Measurements from ENCODE around the gene FANCM. TPM values are rescaled to one million over a fixed set of nuclear protein-coding genes. Genes with fewer than 3 reads are reported as not detected.
"Not testable (repeated sequence)": the region's sequence is repeated elsewhere in the genome, so short reads cannot be mapped to it uniquely, and the experiment has no call there.

FANCM gene
- total RNA-seq, 1 donor from 2014 or later = 2.9 TPM

DNA sequence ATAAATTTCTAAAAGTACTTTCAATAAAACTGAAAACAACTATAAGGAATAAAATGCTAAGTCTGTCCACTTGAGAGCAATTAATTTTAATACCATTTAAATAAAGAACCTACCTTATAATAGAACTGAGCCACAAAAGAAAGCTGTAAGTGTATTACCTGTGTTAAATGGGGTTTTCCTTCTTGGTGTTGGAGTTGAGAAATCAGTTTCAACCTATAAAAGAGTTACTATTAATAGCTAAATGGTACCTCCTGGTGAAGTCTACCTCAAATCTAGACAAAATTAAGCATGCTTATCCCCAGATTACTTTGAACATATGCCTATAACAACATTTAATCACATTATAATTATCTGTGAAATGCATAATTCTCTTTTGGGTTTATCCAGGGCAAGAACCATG lies 68.5 kb downstream of the FANCM start:
- Histone ChIP-seq H3K9me3 (no peaks in the 10 kb centered on the region), H3K27ac (no peak overlapping the region), H3K4me1 (no peaks in the 10 kb centered on the region), H3K27me3 (no peaks in the 10 kb centered on the region), H3K36me3 (no peaks in the 10 kb centered on the region), H3K4me3 (no peak overlapping the region)
- TF ChIP-seq POLR2A (IDR thresholded peaks at IDR 0.05) = no peak
- TF ChIP-seq POLR2AphosphoS5 (IDR thresholded peaks at IDR 0.05; ENCODE audit: insufficient read depth in 1 of 2, low read depth in 1 of 2) = no peak
- TF ChIP-seq, protein P1, sequence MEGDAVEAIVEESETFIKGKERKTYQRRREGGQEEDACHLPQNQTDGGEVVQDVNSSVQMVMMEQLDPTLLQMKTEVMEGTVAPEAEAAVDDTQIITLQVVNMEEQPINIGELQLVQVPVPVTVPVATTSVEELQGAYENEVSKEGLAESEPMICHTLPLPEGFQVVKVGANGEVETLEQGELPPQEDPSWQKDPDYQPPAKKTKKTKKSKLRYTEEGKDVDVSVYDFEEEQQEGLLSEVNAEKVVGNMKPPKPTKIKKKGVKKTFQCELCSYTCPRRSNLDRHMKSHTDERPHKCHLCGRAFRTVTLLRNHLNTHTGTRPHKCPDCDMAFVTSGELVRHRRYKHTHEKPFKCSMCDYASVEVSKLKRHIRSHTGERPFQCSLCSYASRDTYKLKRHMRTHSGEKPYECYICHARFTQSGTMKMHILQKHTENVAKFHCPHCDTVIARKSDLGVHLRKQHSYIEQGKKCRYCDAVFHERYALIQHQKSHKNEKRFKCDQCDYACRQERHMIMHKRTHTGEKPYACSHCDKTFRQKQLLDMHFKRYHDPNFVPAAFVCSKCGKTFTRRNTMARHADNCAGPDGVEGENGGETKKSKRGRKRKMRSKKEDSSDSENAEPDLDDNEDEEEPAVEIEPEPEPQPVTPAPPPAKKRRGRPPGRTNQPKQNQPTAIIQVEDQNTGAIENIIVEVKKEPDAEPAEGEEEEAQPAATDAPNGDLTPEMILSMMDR (IDR thresholded peaks at IDR 0.05) = no peak
- intact Hi-C loops (cut with DNase I) = no loop called here
- DNase-seq (ENCODE audit: extremely low spot score in 2 of 2) = no peak

GRCh38 chr14:45210159-45210558 lies 74.4 kb downstream of the FANCM start:
- no peaks in the 10 kb centered on the region for H3K4me1 ChIP-seq
- H3K27ac ChIP-seq = no peak overlapping the region
- DNase-seq (ENCODE audit: extremely low spot score in 2 of 2) = no peak
- H3K36me3 ChIP-seq = peaks cover 0 to 13% of the 10 kb centered on the region in 2 donors
- no peak for TF ChIP-seq POLR2AphosphoS5 (IDR thresholded peaks at IDR 0.05; ENCODE audit: insufficient read depth in 1 of 2, low read depth in 1 of 2)
- TF ChIP-seq, protein P1 (IDR thresholded peaks at IDR 0.05) = no peak
- TF ChIP-seq POLR2A (IDR thresholded peaks at IDR 0.05) = no peak
- H3K27me3 ChIP-seq = no peaks in the 10 kb centered on the region
- no peak overlapping the region for H3K4me3 ChIP-seq
- intact Hi-C loops (cut with DNase I) = no loop called here
- H3K9me3 ChIP-seq = no peaks in the 10 kb centered on the region

DNA sequence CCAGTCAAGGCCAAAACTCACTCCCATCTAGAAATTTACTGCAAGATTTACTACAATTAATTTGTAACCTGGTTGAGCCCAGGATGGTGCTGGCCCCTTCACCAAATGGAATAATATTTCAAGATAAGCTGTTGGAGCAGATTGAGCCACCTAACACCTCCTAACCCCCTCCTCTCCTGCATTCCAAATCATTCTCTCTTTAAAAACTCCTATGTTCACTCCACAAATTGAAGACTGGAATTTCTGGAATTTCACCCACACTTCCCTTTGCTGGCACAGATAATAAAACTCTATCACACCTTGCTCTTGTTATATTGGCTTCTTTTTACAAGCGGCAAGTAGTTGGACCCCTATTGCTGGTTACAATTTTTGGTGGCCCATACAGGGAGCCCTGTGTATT lies 75.6 kb downstream of the FANCM start:
- Histone ChIP-seq H3K4me1 (no peaks in the 10 kb centered on the region), H3K9me3 (no peaks in the 10 kb centered on the region), H3K27me3 (no peaks in the 10 kb centered on the region), H3K4me3 (no peak overlapping the region), H3K27ac (no peak overlapping the region), H3K36me3 (peaks cover 0 to 13% of the 10 kb centered on the region in 2 donors)
- TF ChIP-seq, protein P1 (IDR thresholded peaks at IDR 0.05) = no peak
- TF ChIP-seq POLR2A (IDR thresholded peaks at IDR 0.05) (no peak), POLR2AphosphoS5 (IDR thresholded peaks at IDR 0.05; ENCODE audit: insufficient read depth in 1 of 2, low read depth in 1 of 2) (no peak)
- intact Hi-C loops (cut with DNase I) = no loop called here
- DNase-seq (ENCODE audit: extremely low spot score in 2 of 2) = no peak

DNA sequence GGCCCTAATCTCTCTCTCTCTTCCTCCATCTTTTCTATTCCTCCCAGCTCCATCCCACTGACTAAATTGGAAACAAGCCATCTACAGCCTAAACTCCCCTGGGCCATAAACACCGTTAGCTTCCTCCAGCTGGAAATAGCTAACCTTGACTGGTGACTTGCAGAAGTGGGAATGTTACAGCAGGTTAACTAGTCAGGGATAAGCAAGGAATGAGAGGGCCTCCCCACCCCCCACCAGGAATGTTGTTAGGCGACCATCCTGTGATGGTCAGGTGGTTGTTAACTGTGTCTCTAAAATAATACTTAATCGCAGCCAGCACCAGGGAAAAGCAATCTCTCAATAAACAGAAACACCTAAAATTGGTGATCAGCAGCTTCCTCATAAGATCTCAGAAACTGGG lies 76.5 kb downstream of the FANCM start:
- Histone ChIP-seq H3K9me3 (no peaks in the 10 kb centered on the region), H3K4me1 (no peaks in the 10 kb centered on the region), H3K27ac (no peak overlapping the region), H3K4me3 (no peak overlapping the region), H3K27me3 (no peaks in the 10 kb centered on the region), H3K36me3 (peaks cover 0 to 13% of the 10 kb centered on the region in 2 donors)
- intact Hi-C loops (cut with DNase I) = no loop called here
- TF ChIP-seq, protein P1 (IDR thresholded peaks at IDR 0.05) = no peak
- TF ChIP-seq POLR2AphosphoS5 (IDR thresholded peaks at IDR 0.05; ENCODE audit: insufficient read depth in 1 of 2, low read depth in 1 of 2) = no peak
- TF ChIP-seq POLR2A (IDR thresholded peaks at IDR 0.05) = no peak
- DNase-seq (ENCODE audit: extremely low spot score in 2 of 2) = no peak

GRCh38 chr14:45213716-45214115 lies 78.0 kb downstream of the FANCM start:
- DNase-seq (ENCODE audit: extremely low spot score in 2 of 2); H3K4me3 ChIP-seq; H3K9me3 ChIP-seq; H3K4me1 ChIP-seq; H3K27me3 ChIP-seq; intact Hi-C loops (cut with DNase I); H3K27ac ChIP-seq: not testable (repeated sequence)
- peaks cover 0 to 13% of the 10 kb centered on the region in 2 donors for H3K36me3 ChIP-seq

- intact Hi-C loops (cut with DNase I); H3K27me3 ChIP-seq; H3K9me3 ChIP-seq; H3K4me1 ChIP-seq; H3K4me3 ChIP-seq; DNase-seq (ENCODE audit: extremely low spot score in 2 of 2); H3K27ac ChIP-seq: not testable (repeated sequence)
- peaks cover 0 to 13% of the 10 kb centered on the region in 2 donors for H3K36me3 ChIP-seq
Measured at GRCh38 chr14:45214341-45214740, 78.6 kb downstream of the FANCM start.

Data from vagina (tissue), 2 donors.